ENCODE measurements around the gene PTPN5. TPM values are rescaled to one million over a fixed set of nuclear protein-coding genes. Genes with fewer than 3 reads are reported as not detected.

PTPN5 gene
- total and polyA plus RNA-seq, 7 donors = 0.22 to 1.4 (median 0.61) TPM

DNA sequence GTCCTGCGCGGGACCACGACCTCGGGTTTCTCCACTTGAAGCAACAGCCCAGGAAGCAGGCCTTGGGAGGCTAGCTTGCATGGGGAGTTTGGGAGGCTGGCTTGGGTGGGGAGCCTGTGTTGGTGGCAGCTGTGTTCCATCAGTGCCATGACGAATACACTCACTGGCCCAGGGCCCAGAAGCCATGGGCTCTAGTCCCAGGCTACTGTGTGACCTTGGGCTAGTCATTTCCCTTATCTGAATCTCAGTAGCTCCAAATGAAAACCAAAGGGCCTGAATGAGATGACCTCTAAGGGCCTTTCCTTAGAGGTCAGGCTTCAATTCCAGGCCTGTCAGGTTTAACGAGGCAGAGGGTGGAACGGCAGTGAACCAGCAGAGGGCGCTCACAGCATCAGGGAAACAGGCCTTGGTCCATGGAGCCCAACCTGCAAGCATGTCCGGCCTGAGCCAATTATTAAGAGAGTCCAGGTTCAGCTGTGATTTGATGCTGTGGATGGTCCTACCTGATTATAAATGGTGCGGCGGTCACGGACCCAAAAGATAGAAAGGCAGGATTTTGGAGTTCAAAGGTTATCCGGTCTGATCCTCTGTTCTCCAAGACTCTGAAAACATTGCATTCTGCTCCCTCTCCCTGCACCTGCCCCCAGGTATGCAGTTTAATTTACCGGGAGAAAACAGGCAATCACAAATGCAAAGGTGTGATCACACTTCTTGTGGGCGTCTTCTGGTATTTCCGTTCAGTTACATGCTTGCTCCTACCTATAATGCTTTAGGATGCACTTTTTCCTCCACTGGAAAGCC lies 15.9 kb downstream of the PTPN5 start:
- intact Hi-C loops (cut with DNase I) = no loop called here
- WGBS, 3 donors = 48% methylated on average over 16 of the region's 16 CpGs
- Histone ChIP-seq H3K36me3 (ENCODE audit: insufficient read depth in 1 of 2, low read depth in 1 of 2) (no peaks in the 10 kb centered on the region), H3K4me1 (no peaks in the 10 kb centered on the region), H3K9me3 (no peaks in the 10 kb centered on the region), H3K27me3 (ENCODE audit: insufficient read depth in 3 of 3, low read length in 2 of 3) (peaks cover 0 to 8% (median 0%) of the 10 kb centered on the region in 3 donors), H3K4me3 (no peak overlapping the region), H3K27ac (no peak overlapping the region)
- DNase-seq (peak; percentile 52 to 64), ATAC-seq (no peak)
- TF ChIP-seq CTCF (IDR thresholded peaks at IDR 0.05) = peak; percentile 39

DNA sequence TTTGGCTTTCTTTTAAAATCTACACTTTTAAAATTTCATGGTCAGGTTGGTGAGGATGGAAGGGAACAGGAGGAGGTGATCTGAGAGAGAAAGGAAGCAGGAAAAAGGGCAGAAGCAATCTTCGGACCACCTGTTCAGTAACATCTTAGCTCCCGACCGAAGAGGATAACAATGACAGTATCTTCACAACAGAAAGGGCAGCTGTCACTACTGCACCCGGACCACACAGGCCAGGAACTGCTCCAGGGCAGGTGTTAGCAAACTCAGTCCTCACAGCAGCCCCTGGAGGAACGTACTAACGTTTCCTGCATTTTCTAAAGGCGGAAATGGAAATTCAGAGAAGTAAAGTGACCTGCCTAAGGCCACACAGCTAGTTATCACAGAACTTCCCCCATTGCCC lies 16.8 kb downstream of the PTPN5 start:
- peaks cover 0 to 8% (median 0%) of the 10 kb centered on the region in 3 donors for H3K27me3 ChIP-seq (ENCODE audit: insufficient read depth in 3 of 3, low read length in 2 of 3)
- 41 to 58% (median 46%) methylated on average over 7 of the region's 7 CpGs for WGBS, 3 donors
- H3K9me3 ChIP-seq = no peaks in the 10 kb centered on the region
- ATAC-seq = no peak
- no peaks in the 10 kb centered on the region for H3K36me3 ChIP-seq (ENCODE audit: insufficient read depth in 1 of 2, low read depth in 1 of 2)
- no peak for TF ChIP-seq CTCF (IDR thresholded peaks at IDR 0.05)
- intact Hi-C loops (cut with DNase I) = no loop called here
- no peak overlapping the region for H3K27ac ChIP-seq
- H3K4me1 ChIP-seq = no peaks in the 10 kb centered on the region
- no peak overlapping the region for H3K4me3 ChIP-seq
- no peak for DNase-seq

DNA sequence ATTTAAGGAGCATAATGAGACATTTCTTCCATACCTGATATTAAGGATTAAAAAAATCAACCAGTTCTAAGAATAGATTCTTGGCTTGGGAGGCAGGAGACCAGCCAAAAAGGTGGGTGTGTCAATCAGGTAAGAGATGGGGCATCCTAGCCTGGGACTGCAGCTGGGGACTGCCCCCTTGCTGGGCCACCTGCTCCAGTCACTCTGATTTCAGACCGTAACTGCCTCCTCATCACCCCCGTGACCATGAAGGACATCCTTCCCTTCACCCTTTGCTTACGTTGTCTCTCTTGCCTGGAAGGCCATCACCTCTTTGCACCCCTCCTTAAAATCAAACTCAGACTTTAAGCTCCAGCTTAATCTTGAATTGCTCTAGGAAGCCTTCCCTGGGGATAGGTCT lies 17.9 kb downstream of the PTPN5 start:
- 26 to 55% (median 47%) methylated on average over 3 of the region's 3 CpGs for WGBS, 3 donors
- H3K36me3 ChIP-seq (ENCODE audit: insufficient read depth in 1 of 2, low read depth in 1 of 2) = no peaks in the 10 kb centered on the region
- DNase-seq = no peak
- no peak overlapping the region for H3K4me3 ChIP-seq
- peaks cover 0 to 8% (median 0%) of the 10 kb centered on the region in 3 donors for H3K27me3 ChIP-seq (ENCODE audit: insufficient read depth in 3 of 3, low read length in 2 of 3)
- peaks cover 2% of the 10 kb centered on the region for H3K4me1 ChIP-seq
- intact Hi-C loops (cut with DNase I) = no loop called here
- no peaks in the 10 kb centered on the region for H3K9me3 ChIP-seq
- H3K27ac ChIP-seq = no peak overlapping the region
- no peak for ATAC-seq
- no peak for TF ChIP-seq CTCF (IDR thresholded peaks at IDR 0.05)

DNA sequence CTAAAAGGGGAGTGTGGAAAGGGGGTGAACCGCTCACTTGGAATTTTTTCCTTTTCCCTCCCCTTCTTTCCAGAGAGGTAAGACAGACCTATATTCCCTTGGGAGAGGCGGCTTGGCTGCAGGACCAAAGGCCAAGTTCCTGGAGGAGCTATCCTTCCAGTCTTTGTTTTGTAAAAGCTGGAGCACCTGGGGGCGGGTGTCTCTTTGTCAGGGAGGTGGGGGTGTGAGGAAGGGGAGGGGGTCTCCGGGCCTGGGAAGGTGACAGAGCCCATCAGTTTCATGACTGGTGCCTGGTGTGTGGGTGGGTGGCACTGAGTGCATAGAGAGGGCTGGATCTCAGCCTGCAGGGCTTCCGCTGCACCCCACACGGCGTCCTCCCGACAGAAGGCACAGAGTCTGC lies 18.5 kb downstream of the PTPN5 start:
- DNase-seq = no peak
- 60 to 65% (median 63%) methylated on average over 8 of the region's 8 CpGs for WGBS, 3 donors
- no peak for TF ChIP-seq CTCF (IDR thresholded peaks at IDR 0.05)

More for the DNA sequence above, 18.5 kb downstream of the PTPN5 start:
- H3K27ac ChIP-seq = no peak overlapping the region
- no peak overlapping the region for H3K4me3 ChIP-seq
- H3K27me3 ChIP-seq (ENCODE audit: insufficient read depth in 3 of 3, low read length in 2 of 3) = peaks cover 0 to 8% (median 0%) of the 10 kb centered on the region in 3 donors
- ATAC-seq = no peak
- no peaks in the 10 kb centered on the region for H3K36me3 ChIP-seq (ENCODE audit: insufficient read depth in 1 of 2, low read depth in 1 of 2)
- H3K4me1 ChIP-seq = peaks cover 3% of the 10 kb centered on the region
- no peaks in the 10 kb centered on the region for H3K9me3 ChIP-seq
- intact Hi-C loops (cut with DNase I) = no loop called here

Data from psoas muscle (tissue), 8 donors.